Thyroid gland (tissue), 4 donors: Measurements from ENCODE around the gene PDZD7. TPM values are rescaled to one million over a fixed set of nuclear protein-coding genes. Genes with fewer than 3 reads are reported as not detected.

ENCODE experiments used
- DNase-seq, 2 donors: peaks; one replicate each; pipeline ENCODE4 v3.0.0-alpha.2; 2019
- H3K27ac ChIP-seq, 3 donors: fragments of 200-600 bp; sonication (generic); 1 replicate in 2 of 3; 2 replicates in 1 of 3; pipeline ENCODE4 v1.5.1; 2016 to 2019; ENCODE audit warnings: mild to moderate bottlenecking in 1 of 3, moderate library complexity in 1 of 3
- H3K27me3 ChIP-seq: fragments of 200-600 bp; sonication (generic); one replicate; pipeline ENCODE4 v1.5.1; 2019
- H3K36me3 ChIP-seq, 2 donors: fragments of 200-600 bp; sonication (generic); one replicate each; pipeline ENCODE4 v1.5.1; 2016 to 2019
- H3K4me1 ChIP-seq, 2 donors: fragments of 200-600 bp; sonication (generic); one replicate each; pipeline ENCODE4 v1.5.1; 2017 to 2019
- H3K4me3 ChIP-seq, 3 donors: fragments of 200-600 bp; sonication (generic); replicated peaks in 1 of 3; 1 replicate in 2 of 3; 2 replicates in 1 of 3; pipeline ENCODE4 v1.5.1; 2016; ENCODE audit warnings: mild to moderate bottlenecking in 1 of 3
- H3K9me3 ChIP-seq: fragments of 200-600 bp; sonication (generic); one replicate; pipeline ENCODE4 v1.5.1; 2017
- POLR2A ChIP-seq, 2 donors: fragments of 450-650 bp; IDR thresholded peaks; one replicate each; pipeline ENCODE4 v1.6.1; 2017; ENCODE audit warnings: antibody characterized with exemption in 2 of 2, mild to moderate bottlenecking in 2 of 2, moderate library complexity in 1 of 2
- WGBS, 2 donors: methylation state at CpG; one replicate each; pipeline ENCODE4 v1.1.5; 2017; 5-methylcytosine and 5-hydroxymethylcytosine counted together
- intact Hi-C: fragments of 100-400 bp; cut with DNase I; formaldehyde crosslinking; loops from one replicate; pipeline ENCODE4 v1.15.1; 2023
- total RNA-seq, 4 donors: library from RNA; depleted of rRNA; stranded (reverse); fragments of >200 nt; gene quantifications; one replicate each; pipeline ENCODE4 v1.2.3, GENCODE V29; 2016
- TF ChIP-seq, protein P1 (sequence below), 6 experiments: fragments of 200-600 bp in 3 of 6; fragments of 450-650 bp in 3 of 6; sonication (generic) in 3 of 6; IDR thresholded peaks; one replicate each; pipeline ENCODE4 v1.5.1; 2016 to 2019; ENCODE audit warnings: antibody characterized with exemption in 6 of 6, mild to moderate bottlenecking in 2 of 6, inconsistent platforms in 1 of 6, moderate library complexity in 1 of 6

Gene PDZD7
- total RNA-seq, 4 donors from 2014 or later = 0.24 to 1.1 (median 0.69) TPM

DNA sequence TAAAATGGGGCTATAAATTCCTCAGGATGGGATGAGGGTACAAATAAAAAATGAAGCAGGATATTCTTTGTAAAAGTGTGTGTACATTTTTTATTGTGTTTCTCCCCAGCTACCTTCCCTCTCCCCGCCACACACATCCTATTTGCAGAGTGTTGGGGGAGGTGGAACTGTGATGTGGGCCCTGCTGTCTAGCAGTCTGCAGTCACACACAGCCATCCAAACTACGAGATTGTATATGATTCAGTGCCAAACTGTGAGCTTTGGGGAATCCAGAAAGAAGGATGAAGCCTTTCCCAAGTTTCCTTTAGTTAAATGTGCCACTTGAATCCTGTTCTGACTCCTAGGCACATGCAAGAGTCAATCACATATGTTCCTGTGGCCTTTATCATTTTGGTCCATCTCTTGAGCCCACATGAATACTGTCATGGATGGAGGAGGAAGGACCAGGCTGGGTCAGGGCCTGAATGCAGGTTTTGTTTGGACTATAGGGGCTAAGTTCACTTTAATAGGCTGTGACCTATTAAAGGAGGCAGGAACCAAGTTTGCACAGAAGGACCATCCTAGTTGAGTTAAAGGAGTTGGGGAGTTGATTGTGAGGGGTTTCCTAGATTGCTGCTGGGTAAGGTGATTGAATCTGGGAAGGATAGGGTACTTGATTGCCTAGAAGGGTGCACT, 62.7 kb downstream of the PDZD7 start:
- Histone ChIP-seq H3K4me3 (no peak overlapping the region), H3K36me3 (no peaks in the 10 kb centered on the region), H3K27me3 (no peaks in the 10 kb centered on the region), H3K4me1 (peaks cover 15 to 28% of the 10 kb centered on the region in 2 donors), H3K9me3 (no peaks in the 10 kb centered on the region), H3K27ac (no peak overlapping the region)
- intact Hi-C loops = no loop called here
- DNase-seq = no peak
- 88 to 100% methylated on average over 2 of the region's 2 CpGs for WGBS, 2 donors
- no peak for TF ChIP-seq POLR2A (IDR thresholded peaks at IDR 0.05)
- TF ChIP-seq, protein P1, sequence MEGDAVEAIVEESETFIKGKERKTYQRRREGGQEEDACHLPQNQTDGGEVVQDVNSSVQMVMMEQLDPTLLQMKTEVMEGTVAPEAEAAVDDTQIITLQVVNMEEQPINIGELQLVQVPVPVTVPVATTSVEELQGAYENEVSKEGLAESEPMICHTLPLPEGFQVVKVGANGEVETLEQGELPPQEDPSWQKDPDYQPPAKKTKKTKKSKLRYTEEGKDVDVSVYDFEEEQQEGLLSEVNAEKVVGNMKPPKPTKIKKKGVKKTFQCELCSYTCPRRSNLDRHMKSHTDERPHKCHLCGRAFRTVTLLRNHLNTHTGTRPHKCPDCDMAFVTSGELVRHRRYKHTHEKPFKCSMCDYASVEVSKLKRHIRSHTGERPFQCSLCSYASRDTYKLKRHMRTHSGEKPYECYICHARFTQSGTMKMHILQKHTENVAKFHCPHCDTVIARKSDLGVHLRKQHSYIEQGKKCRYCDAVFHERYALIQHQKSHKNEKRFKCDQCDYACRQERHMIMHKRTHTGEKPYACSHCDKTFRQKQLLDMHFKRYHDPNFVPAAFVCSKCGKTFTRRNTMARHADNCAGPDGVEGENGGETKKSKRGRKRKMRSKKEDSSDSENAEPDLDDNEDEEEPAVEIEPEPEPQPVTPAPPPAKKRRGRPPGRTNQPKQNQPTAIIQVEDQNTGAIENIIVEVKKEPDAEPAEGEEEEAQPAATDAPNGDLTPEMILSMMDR (IDR thresholded peaks at IDR 0.05) = no peak

DNA sequence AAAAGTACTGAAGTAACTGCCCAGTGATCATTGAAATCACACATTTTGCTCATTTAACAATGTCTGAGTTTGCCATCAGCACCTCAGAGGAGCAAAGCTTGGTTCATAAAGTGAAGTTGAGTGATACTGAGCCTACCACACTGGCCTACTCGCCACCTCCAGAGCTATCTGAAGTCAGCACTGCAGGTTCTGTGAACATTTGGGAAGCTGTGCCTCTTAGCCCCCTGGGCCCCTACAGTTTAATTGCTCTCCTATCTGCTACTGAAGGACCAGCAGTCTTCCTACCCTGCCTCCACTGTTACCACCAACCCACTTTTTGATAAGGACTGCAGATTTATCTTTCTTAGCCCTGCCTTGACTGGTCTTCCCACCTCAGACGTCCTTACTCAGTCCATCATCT, 63.6 kb downstream of the PDZD7 start:
- H3K27ac ChIP-seq = no peak overlapping the region
- H3K9me3 ChIP-seq = no peaks in the 10 kb centered on the region
- intact Hi-C loops = no loop called here
- 83 to 89% methylated on average over 2 of the region's 2 CpGs for WGBS, 2 donors
- DNase-seq = no peak
- TF ChIP-seq, protein P1 (IDR thresholded peaks at IDR 0.05) = no peak
- no peak for TF ChIP-seq POLR2A (IDR thresholded peaks at IDR 0.05)
- H3K36me3 ChIP-seq = no peaks in the 10 kb centered on the region
- no peaks in the 10 kb centered on the region for H3K27me3 ChIP-seq
- H3K4me1 ChIP-seq = peaks cover 19 to 32% of the 10 kb centered on the region in 2 donors
- no peak overlapping the region for H3K4me3 ChIP-seq

GRCh38 chr10:100966887-100967286, 64.0 kb downstream of the PDZD7 start:
- Histone ChIP-seq H3K27ac (no peak overlapping the region), H3K4me3 (no peak overlapping the region), H3K4me1 (peaks cover 23 to 36% of the 10 kb centered on the region in 2 donors), H3K9me3 (no peaks in the 10 kb centered on the region), H3K27me3 (no peaks in the 10 kb centered on the region), H3K36me3 (no peaks in the 10 kb centered on the region)
- TF ChIP-seq, protein P1 (IDR thresholded peaks at IDR 0.05) = no peak
- TF ChIP-seq POLR2A (IDR thresholded peaks at IDR 0.05) = no peak
- 78 to 85% methylated on average over 2 of the region's 2 CpGs for WGBS, 2 donors
- DNase-seq = no peak
- intact Hi-C loops = no loop called here

DNA sequence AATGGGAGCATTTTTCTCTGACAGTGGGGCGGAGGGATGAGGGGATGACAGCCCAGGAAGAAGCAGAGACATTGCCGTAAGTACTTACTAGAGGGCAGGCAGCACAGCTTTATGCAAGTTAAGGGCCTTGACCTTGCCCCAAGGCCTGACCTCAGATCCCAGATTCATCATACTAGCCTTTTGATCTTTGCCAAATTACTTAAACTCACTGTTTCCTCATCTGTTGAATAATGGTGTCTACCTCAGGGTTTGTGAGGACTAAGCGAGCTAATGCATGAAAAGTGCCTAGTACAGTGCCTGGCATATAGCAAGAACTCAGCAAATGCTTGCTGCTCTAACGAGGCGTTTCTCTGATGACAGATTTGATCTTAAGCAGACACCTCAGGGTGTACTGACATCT, 65.1 kb downstream of the PDZD7 start:
- no peaks in the 10 kb centered on the region for H3K9me3 ChIP-seq
- H3K27me3 ChIP-seq = no peaks in the 10 kb centered on the region
- intact Hi-C loops = no loop called here
- no peak overlapping the region for H3K27ac ChIP-seq
- no peak overlapping the region for H3K4me3 ChIP-seq
- WGBS, 2 donors = 72 to 95% methylated on average over 5 of the region's 5 CpGs
- DNase-seq = no peak
- peaks cover 23 to 39% of the 10 kb centered on the region in 2 donors for H3K4me1 ChIP-seq
- no peaks in the 10 kb centered on the region for H3K36me3 ChIP-seq
- no peak for TF ChIP-seq POLR2A (IDR thresholded peaks at IDR 0.05)
- TF ChIP-seq, protein P1 (IDR thresholded peaks at IDR 0.05) = no peak

GRCh38 chr10:100963826-100964225, 67.1 kb downstream of the PDZD7 start:
- Histone ChIP-seq H3K4me1 (peaks cover 14 to 28% of the 10 kb centered on the region in 2 donors), H3K4me3 (no peak overlapping the region), H3K9me3 (no peaks in the 10 kb centered on the region), H3K27ac (peak overlapping the region; percentile 24 to 49 (median 42)), H3K36me3 (peaks cover 0 to 4% of the 10 kb centered on the region in 2 donors), H3K27me3 (no peaks in the 10 kb centered on the region)
- no peak for TF ChIP-seq POLR2A (IDR thresholded peaks at IDR 0.05)
- TF ChIP-seq, protein P1 (IDR thresholded peaks at IDR 0.05) = no peak
- intact Hi-C loops = no loop called here
- no peak for DNase-seq
- 59 to 71% methylated on average over 1 of the region's 1 CpG for WGBS, 2 donors
